Liver (tissue), 9 donors: ENCODE results near the gene FKBP9. TPM values are rescaled to one million over a fixed set of nuclear protein-coding genes. Genes with fewer than 3 reads are reported as not detected.

Experiments
- DNase-seq: peaks from one replicate; pipeline ENCODE4 v3.0.0-alpha.2; 2017; ENCODE audit warnings: low spot score
- H3K27ac ChIP-seq, 2 donors: one replicate each; pipeline ENCODE4 v1.7.0; 2013; ENCODE audit warnings: inconsistent platforms in 2 of 2, low read length in 2 of 2, control low read depth in 1 of 2, low read depth in 1 of 2, mild to moderate bottlenecking in 1 of 2
- H3K27me3 ChIP-seq, 4 donors: one replicate each; pipeline versions ENCODE4 v1.6.1 to v1.7.0; 2013; ENCODE audit warnings: low read length in 3 of 4, inconsistent platforms in 1 of 4, mild to moderate bottlenecking in 1 of 4, moderate library complexity in 1 of 4; ENCODE audit not compliant: control insufficient read depth in 4 of 4, insufficient read depth in 4 of 4
- H3K36me3 ChIP-seq, 4 donors: one replicate each; pipeline versions ENCODE4 v1.6.1 to v1.7.0; 2013; ENCODE audit warnings: low read length in 3 of 4, mild to moderate bottlenecking in 3 of 4, low read depth in 1 of 4, moderate library complexity in 1 of 4; ENCODE audit not compliant: control insufficient read depth in 4 of 4, insufficient read depth in 3 of 4
- H3K4me1 ChIP-seq, 4 donors: one replicate each; pipeline versions ENCODE4 v1.6.1 to v1.7.0; 2013; ENCODE audit warnings: low read length in 3 of 4, mild to moderate bottlenecking in 3 of 4, moderate library complexity in 1 of 4; ENCODE audit not compliant: control insufficient read depth in 4 of 4, insufficient read depth in 4 of 4
- H3K4me3 ChIP-seq, 3 donors: one replicate each; pipeline versions ENCODE4 v1.6.1 to v1.7.0; 2013; ENCODE audit warnings: low read length in 3 of 3, control low read depth in 1 of 3, low read depth in 1 of 3, mild to moderate bottlenecking in 1 of 3
- H3K9ac ChIP-seq, 2 donors: one replicate each; pipeline ENCODE4 v1.7.0; 2013; ENCODE audit warnings: low read length in 2 of 2, mild to moderate bottlenecking in 2 of 2, moderate library complexity in 2 of 2, control low read depth in 1 of 2, low read depth in 1 of 2
- H3K9me3 ChIP-seq, 4 donors: one replicate each; pipeline versions ENCODE4 v1.6.1 to v1.7.0; 2013; ENCODE audit warnings: low read length in 3 of 4; ENCODE audit not compliant: control insufficient read depth in 4 of 4
- CTCF ChIP-seq: fragments of 150-350 bp; IDR thresholded peaks from 2 replicates; pipeline ENCODE4 v1.5.1; 2017; ENCODE audit warnings: improper control_type of control experiment, low read depth, low read length; ENCODE audit not compliant: missing input control
- FOXA1 ChIP-seq: IDR thresholded peaks from 2 replicates; pipeline ENCODE4 v1.6.1; 2016; ENCODE audit warnings: antibody characterized with exemption
- FOXA2 ChIP-seq: IDR thresholded peaks from 2 replicates; pipeline ENCODE4 v1.6.1; 2016; ENCODE audit warnings: antibody characterized with exemption
- GABPA ChIP-seq, 2 donors: IDR thresholded peaks in 1 of 2; conservative IDR thresholded peaks in 1 of 2; 2 replicates each; pipeline ENCODE4 v1.6.1; 2016; ENCODE audit warnings: antibody characterized with exemption in 2 of 2, mild to moderate bottlenecking in 1 of 2, moderate library complexity in 1 of 2
- JUND ChIP-seq, 2 donors: IDR thresholded peaks; 2 replicates each; pipeline ENCODE4 v1.6.1; 2016; ENCODE audit warnings: antibody characterized with exemption in 2 of 2
- RAD21 ChIP-seq, 2 donors: IDR thresholded peaks; 2 replicates each; pipeline ENCODE4 v1.6.1; 2016; ENCODE audit warnings: antibody characterized with exemption in 2 of 2, mild to moderate bottlenecking in 2 of 2
- REST ChIP-seq: IDR thresholded peaks from 2 replicates; pipeline ENCODE4 v1.6.1; 2016; ENCODE audit warnings: antibody characterized with exemption, mild to moderate bottlenecking
- RXRA ChIP-seq, 2 donors: IDR thresholded peaks; 2 replicates each; pipeline ENCODE4 v1.6.1; 2017 to 2018; ENCODE audit warnings: antibody characterized with exemption in 2 of 2, mild to moderate bottlenecking in 1 of 2
- TAF1 ChIP-seq: conservative IDR thresholded peaks from 2 replicates; pipeline ENCODE4 v1.6.1; 2016; ENCODE audit warnings: antibody characterized with exemption, mild to moderate bottlenecking
- WGBS: extraction: QIAGEN DNeasy Blood & Tissue Kit; methylation state at CpG from one replicate; pipeline ENCODE4 v1.1.7; 2013; 5-methylcytosine and 5-hydroxymethylcytosine counted together
- polyA plus RNA-seq, 2 donors: library from polyadenylated mRNA; stranded (reverse) in 1 of 2; unstranded in 1 of 2; fragments of 200-250 nt in 1 of 2; fragments of >200 nt in 1 of 2; fragmentation: Nextera tagmentation in 1 of 2; extraction: Ambion mirVana in 1 of 2; gene quantifications; one replicate each; pipeline versions ENCODE4 v1.2.1 to v1.2.3, GENCODE V29; 2013 to 2015
- total RNA-seq, 2 donors: library from RNA; depleted of rRNA; stranded (reverse); fragments of >200 nt; gene quantifications; one replicate each; pipeline ENCODE4 v1.2.3, GENCODE V29; 2014
- TF ChIP-seq, protein P1 (sequence below): IDR thresholded peaks from 2 replicates; pipeline ENCODE4 v1.6.1; 2016; ENCODE audit warnings: antibody characterized with exemption
- TF ChIP-seq, protein P2 (sequence below): IDR thresholded peaks from 2 replicates; pipeline ENCODE4 v1.6.1; 2016; ENCODE audit warnings: antibody characterized with exemption
- donor health status: healthy.
- donor health status: healthy.
- donor health status: healthy.
- donor health status: healthy.
- donor health status: healthy.

Gene FKBP9
- total and polyA plus RNA-seq, 4 donors: 13.7 to 44.8 (median 20.2) TPM

GRCh38 chr7:33048257-33048656 lies 91.0 kb downstream of the FKBP9 start (continued):
- no peak for TF ChIP-seq REST

GRCh38 chr7:33048704-33049103 lies 91.5 kb downstream of the FKBP9 start:
- no peak for DNase-seq
- peaks cover 5 to 19% (median 12%) of the 10 kb centered on the region in 4 donors for H3K4me1 ChIP-seq
- H3K4me3 ChIP-seq: no peak overlapping the region
- no peaks in the 10 kb centered on the region for H3K27me3 ChIP-seq
- TF ChIP-seq FOXA2 (no peak), GABPA (IDR thresholded peaks at IDR 0.05 in 1 of 2, conservative IDR thresholded peaks at IDR 0.05 in 1 of 2) (no peak), RAD21 (IDR thresholded peaks at IDR 0.05) (no peak), TAF1 (no peak), CTCF (no peak), RXRA (IDR thresholded peaks at IDR 0.05) (no peak), FOXA1 (no peak)
- TF ChIP-seq, protein P1, sequence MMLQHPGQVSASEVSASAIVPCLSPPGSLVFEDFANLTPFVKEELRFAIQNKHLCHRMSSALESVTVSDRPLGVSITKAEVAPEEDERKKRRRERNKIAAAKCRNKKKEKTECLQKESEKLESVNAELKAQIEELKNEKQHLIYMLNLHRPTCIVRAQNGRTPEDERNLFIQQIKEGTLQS: no peak
- TF ChIP-seq, protein P2, sequence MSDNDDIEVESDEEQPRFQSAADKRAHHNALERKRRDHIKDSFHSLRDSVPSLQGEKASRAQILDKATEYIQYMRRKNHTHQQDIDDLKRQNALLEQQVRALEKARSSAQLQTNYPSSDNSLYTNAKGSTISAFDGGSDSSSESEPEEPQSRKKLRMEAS: no peak
- H3K36me3 ChIP-seq: no peaks in the 10 kb centered on the region
- 95% methylated on average over 1 of the region's 1 CpG for WGBS
- H3K9ac ChIP-seq: no peak overlapping the region
- no peaks in the 10 kb centered on the region for H3K9me3 ChIP-seq
- no peak overlapping the region for H3K27ac ChIP-seq

- Histone ChIP-seq H3K4me1 (peaks cover 11 to 23% (median 12%) of the 10 kb centered on the region in 4 donors), H3K4me3 (peak overlapping the region in 1 of 3 donors; percentile 23), H3K27ac (peak overlapping the region; percentile 66 to 69), H3K27me3 (no peaks in the 10 kb centered on the region), H3K9ac (peak overlapping the region; percentile 16 to 38), H3K36me3 (no peaks in the 10 kb centered on the region), H3K9me3 (no peaks in the 10 kb centered on the region)
- 1% methylated on average over 1 of the region's 1 CpG for WGBS
- DNase-seq: no peak
- no peak for TF ChIP-seq JUND (IDR thresholded peaks at IDR 0.05)
- TF ChIP-seq RAD21 (IDR thresholded peaks at IDR 0.05): peak; percentile 83 to 88
- peak; percentile 62 for TF ChIP-seq CTCF
Measured at GRCh38 chr7:33050535-33051318, 93.5 kb downstream of the FKBP9 start.
